Kidney (tissue), 14 donors: ENCODE data around the gene VAMP8. TPM values are rescaled to one million over a fixed set of nuclear protein-coding genes. Genes with fewer than 3 reads are reported as not detected.

ENCODE experiments used
- DNase-seq, 5 donors: peaks; one replicate each; pipeline ENCODE4 v3.0.0-alpha.2; 2013 to 2020
- FAIRE-seq: peaks from 2 replicates; lab custom pipeline; 2012; peaks lifted over from hg19 to GRCh38; lab: Jason Lieb, UNC
- H3K27ac ChIP-seq, 2 donors: one replicate each; pipeline ENCODE4 v1.7.0; 2013; ENCODE audit warnings: low read depth in 2 of 2, low read length in 2 of 2, inconsistent platforms in 1 of 2
- H3K27me3 ChIP-seq: one replicate; pipeline ENCODE4 v1.7.1; 2013; ENCODE audit warnings: low read length, inconsistent platforms; ENCODE audit not compliant: control insufficient read depth, insufficient read depth
- H3K36me3 ChIP-seq, 3 donors: one replicate each; pipeline versions ENCODE4 v1.7.0 to v1.7.1; 2013; ENCODE audit warnings: low read length in 3 of 3, control low read depth in 1 of 3, inconsistent platforms in 1 of 3; ENCODE audit not compliant: insufficient read depth in 3 of 3, control insufficient read depth in 2 of 3
- H3K4me1 ChIP-seq, 3 donors: one replicate each; pipeline versions ENCODE4 v1.7.0 to v1.7.1; 2013; ENCODE audit warnings: low read length in 3 of 3, inconsistent platforms in 1 of 3, low read depth in 1 of 3; ENCODE audit not compliant: control insufficient read depth in 2 of 3, insufficient read depth in 2 of 3
- H3K4me3 ChIP-seq, 3 donors: one replicate each; pipeline versions ENCODE4 v1.7.0 to v1.8.1; 2013; ENCODE audit warnings: low read length in 3 of 3, control low read depth in 1 of 3, inconsistent platforms in 1 of 3
- H3K9ac ChIP-seq, 3 donors: one replicate each; pipeline versions ENCODE4 v1.7.0 to v1.7.1; 2013; ENCODE audit warnings: low read length in 3 of 3, control low read depth in 1 of 3, inconsistent platforms in 1 of 3
- H3K9me3 ChIP-seq, 3 donors: one replicate each; pipeline versions ENCODE4 v1.7.0 to v1.7.1; 2013; ENCODE audit warnings: low read length in 3 of 3, control low read depth in 1 of 3, inconsistent platforms in 1 of 3; ENCODE audit not compliant: control insufficient read depth in 2 of 3, insufficient read depth in 1 of 3
- intact Hi-C: fragments of 100-400 bp; cut with DNase I; formaldehyde crosslinking; loops from one replicate; pipeline ENCODE4 v1.11.1; 2022
- polyA plus RNA-seq: library from polyadenylated mRNA; stranded (reverse); fragments of 350-450 nt; fragmentation: Illumina TruSeq; extraction: RNeasy Lipid Tissue Mini Kit (QIAGEN cat#74804); gene quantifications from one replicate; pipeline ENCODE4 v1.2.3, GENCODE V29; 2014; ENCODE audit warnings: low read depth, low replicate concordance; ENCODE audit not compliant: insufficient read depth
- total RNA-seq: library from RNA; stranded (reverse); fragmentation: NEBNext Ultra II Directional; extraction: Animal tissue kit (Norgen Biotek cat#: 25700); gene quantifications from one replicate; pipeline ENCODE4 v1.2.1, GENCODE V29; 2021
- TF ChIP-seq, protein P1 (sequence below): IDR thresholded peaks from 3 replicates; pipeline ENCODE4 v1.5.1; 2012; ENCODE audit warnings: mild to moderate bottlenecking, moderate library complexity, borderline replicate concordance; ENCODE audit not compliant: insufficient read depth; ENCODE audit errors: extremely low read depth
- donor health status: control.
- donor health status: control.
- donor health status: control.
- donor health status: control.
- donor health status: control.
- donor health status: DM: yes; HTN: yes; CAD: no.
- donor health status: Normal renal cell carcinoma (clear cell type).

The VAMP8 gene
- total and polyA plus RNA-seq, 2 donors from 2014 or later = 196 to 604 TPM

GRCh38 chr2:85604568-85605339 is 27.4 kb downstream of the VAMP8 start:
- intact Hi-C loops = no loop called here
- Histone ChIP-seq H3K4me3 (no peak overlapping the region), H3K9me3 (no peaks in the 10 kb centered on the region), H3K9ac (no peak overlapping the region), H3K36me3 (peaks cover 0 to 11% (median 8%) of the 10 kb centered on the region in 3 donors), H3K27me3 (no peaks in the 10 kb centered on the region), H3K4me1 (peaks cover 0 to 41% (median 26%) of the 10 kb centered on the region in 3 donors), H3K27ac (peak overlapping the region in 1 of 2 donors; percentile 16)
- no peak for FAIRE-seq
- DNase-seq = no peak
- TF ChIP-seq, protein P1, sequence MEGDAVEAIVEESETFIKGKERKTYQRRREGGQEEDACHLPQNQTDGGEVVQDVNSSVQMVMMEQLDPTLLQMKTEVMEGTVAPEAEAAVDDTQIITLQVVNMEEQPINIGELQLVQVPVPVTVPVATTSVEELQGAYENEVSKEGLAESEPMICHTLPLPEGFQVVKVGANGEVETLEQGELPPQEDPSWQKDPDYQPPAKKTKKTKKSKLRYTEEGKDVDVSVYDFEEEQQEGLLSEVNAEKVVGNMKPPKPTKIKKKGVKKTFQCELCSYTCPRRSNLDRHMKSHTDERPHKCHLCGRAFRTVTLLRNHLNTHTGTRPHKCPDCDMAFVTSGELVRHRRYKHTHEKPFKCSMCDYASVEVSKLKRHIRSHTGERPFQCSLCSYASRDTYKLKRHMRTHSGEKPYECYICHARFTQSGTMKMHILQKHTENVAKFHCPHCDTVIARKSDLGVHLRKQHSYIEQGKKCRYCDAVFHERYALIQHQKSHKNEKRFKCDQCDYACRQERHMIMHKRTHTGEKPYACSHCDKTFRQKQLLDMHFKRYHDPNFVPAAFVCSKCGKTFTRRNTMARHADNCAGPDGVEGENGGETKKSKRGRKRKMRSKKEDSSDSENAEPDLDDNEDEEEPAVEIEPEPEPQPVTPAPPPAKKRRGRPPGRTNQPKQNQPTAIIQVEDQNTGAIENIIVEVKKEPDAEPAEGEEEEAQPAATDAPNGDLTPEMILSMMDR = no peak

GRCh38 chr2:85605406-85606115 is 28.2 kb downstream of the VAMP8 start:
- Histone ChIP-seq H3K27me3 (no peaks in the 10 kb centered on the region), H3K9ac (peak overlapping the region in 1 of 3 donors; percentile 13), H3K36me3 (peaks cover 0 to 11% (median 8%) of the 10 kb centered on the region in 3 donors), H3K9me3 (no peaks in the 10 kb centered on the region), H3K4me1 (peaks cover 0 to 40% (median 29%) of the 10 kb centered on the region in 3 donors), H3K27ac (peak overlapping the region in 1 of 2 donors; percentile 16), H3K4me3 (no peak overlapping the region)
- DNase-seq (peak in 3 of 5 donors; percentile 40 to 89 (median 78)), FAIRE-seq (no peak)
- intact Hi-C loops = no loop called here
- TF ChIP-seq, protein P1 = no peak

DNA sequence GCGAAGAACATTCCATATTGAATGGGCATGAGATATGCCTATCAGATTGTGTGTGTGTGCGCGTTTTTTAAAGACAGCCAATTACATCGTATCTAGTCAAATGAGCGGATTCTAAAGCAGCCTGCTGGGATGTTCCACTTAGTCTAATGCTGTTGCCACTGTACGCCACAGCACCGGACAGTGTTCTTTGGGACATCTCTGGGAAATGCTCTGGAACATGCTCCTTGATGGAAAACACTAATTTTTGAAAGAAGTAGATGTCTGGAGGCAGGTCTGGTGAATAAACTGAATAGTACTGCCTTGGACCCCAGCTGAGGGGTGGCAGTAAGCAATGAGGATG is 28.7 kb downstream of the VAMP8 start:
- H3K4me1 ChIP-seq = peaks cover 0 to 34% (median 27%) of the 10 kb centered on the region in 3 donors
- no peaks in the 10 kb centered on the region for H3K9me3 ChIP-seq
- H3K9ac ChIP-seq = no peak overlapping the region
- TF ChIP-seq, protein P1 = no peak
- no peak for DNase-seq
- no peaks in the 10 kb centered on the region for H3K27me3 ChIP-seq
- intact Hi-C loops = no loop called here
- H3K27ac ChIP-seq = no peak overlapping the region
- FAIRE-seq = no peak
- peaks cover 0 to 10% (median 8%) of the 10 kb centered on the region in 3 donors for H3K36me3 ChIP-seq
- H3K4me3 ChIP-seq = no peak overlapping the region
